Stimulated activated CD8-positive, alpha-beta memory T cell treated with anti-CD3 and anti-CD28 coated beads, Interleukin-4, amount 100 ng/mL, for 4 hours (primary cell): ENCODE data around the gene SAMSN1.

Source experiments
- DNase-seq, 2 donors: peaks; one replicate each; pipeline ENCODE4 v3.0.0-alpha.2; 2020; ENCODE audit warnings: low read depth in 2 of 2, low spot score in 1 of 2

The SAMSN1 gene

DNA sequence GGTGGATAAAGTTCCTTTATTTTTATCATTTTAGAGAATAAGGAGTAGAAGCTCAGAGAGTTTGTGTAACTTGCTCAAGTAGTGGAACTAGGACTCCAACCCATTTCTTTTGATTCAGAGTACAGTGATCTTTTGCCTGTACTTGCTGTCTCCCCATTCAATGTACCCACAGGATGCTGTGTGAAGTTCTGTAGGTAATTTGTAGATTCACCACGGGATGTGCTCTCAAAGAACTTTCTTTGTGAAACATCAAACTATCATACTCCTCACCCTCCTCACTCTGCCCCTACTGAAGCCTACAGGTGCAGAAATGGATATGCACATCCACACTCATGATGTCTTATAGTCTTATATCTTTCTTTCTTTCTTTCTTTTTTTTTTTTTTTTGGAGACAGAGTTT is 97.3 kb downstream of the SAMSN1 start:
- DNase-seq: no peak

DNA sequence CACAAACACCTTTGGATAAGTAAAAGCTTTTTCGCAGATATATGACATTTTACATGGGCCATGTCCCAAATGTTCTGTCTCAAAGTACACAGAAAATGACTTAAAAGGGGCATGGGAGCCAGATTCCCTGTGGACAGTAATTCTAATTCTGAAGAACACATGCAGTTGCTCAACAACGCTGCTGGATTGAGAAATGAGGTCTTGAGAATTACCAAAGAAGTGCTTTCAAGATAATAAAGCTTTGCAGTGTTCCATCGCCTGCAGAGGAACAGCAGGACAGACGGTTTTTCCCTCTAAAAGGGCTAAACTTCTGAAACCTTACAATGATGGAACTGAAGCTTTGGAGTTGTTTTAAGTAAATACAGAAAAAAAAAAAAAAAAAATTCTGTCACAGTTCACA is 107.9 kb downstream of the SAMSN1 start:
- no peak for DNase-seq

DNA sequence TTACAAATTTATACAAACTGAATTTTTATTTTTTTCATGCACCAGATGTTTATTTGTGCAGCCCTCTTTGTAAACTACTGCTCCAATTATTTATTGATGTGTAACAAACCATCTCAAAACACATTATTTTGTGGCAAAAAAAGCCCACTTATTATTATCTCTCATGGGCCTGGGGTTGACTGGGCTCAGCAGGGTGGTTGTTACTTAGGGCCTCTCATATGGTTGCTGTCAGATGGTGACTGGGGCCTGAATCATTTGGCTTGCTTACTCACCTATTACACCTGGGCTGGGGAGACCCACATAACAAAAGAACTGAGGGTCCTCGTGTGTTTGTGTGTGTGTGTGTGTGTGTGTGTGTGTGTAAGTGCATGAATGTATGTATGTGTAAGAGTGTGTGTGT is 110.7 kb downstream of the SAMSN1 start:
- no peak for DNase-seq
